HEK293 (cell line): ENCODE data around the gene ORC2.
A peak's percentile ranks its signal among the peaks of the same experiment; 100 is the strongest.

ENCODE experiments used
- CTCF ChIA-PET: fragments of 350-600 bp; formaldehyde crosslinking; extraction: SDS; loops from one replicate; lab custom pipeline; 2021; ENCODE audit warnings: antibody characterized with exemption; lab: Yijun Ruan, JAX
- POLR2A ChIA-PET: fragments of 300-600 bp; formaldehyde crosslinking; extraction: SDS; loops from one replicate; lab custom pipeline; 2020; ENCODE audit warnings: antibody characterized with exemption, inconsistent platforms; lab: Yijun Ruan, JAX
- H3K27ac ChIP-seq: fragments of 200-500 bp; sonication (Bioruptor generic); 2 replicates; pipeline ENCODE4 v1.5.1; 2014; ENCODE audit warnings: low read depth, low read length, control low read depth, inconsistent platforms; ENCODE audit errors: extremely low read depth
- H3K36me3 ChIP-seq, 2 experiments: fragments of 200-500 bp in 1 of 2; sonication (Bioruptor generic) in 1 of 2; 1 replicate in 1 of 2; 2 replicates in 1 of 2; pipeline ENCODE4 v1.5.1; 2014 to 2017; ENCODE audit warnings: inconsistent platforms in 2 of 2, low read length in 2 of 2; ENCODE audit not compliant: control insufficient read depth in 2 of 2, insufficient read depth in 1 of 2
- H3K4me1 ChIP-seq: fragments of 200-500 bp; sonication (Bioruptor generic); 2 replicates; pipeline ENCODE4 v1.5.1; 2014; ENCODE audit warnings: mild to moderate bottlenecking, low read length, inconsistent platforms; ENCODE audit not compliant: control insufficient read depth, insufficient read depth
- H3K4me3 ChIP-seq: 2 replicates; pipeline ENCODE4 v1.5.1; 2011; ENCODE audit warnings: low read depth, mild to moderate bottlenecking, control low read depth, low read length, moderate library complexity
- H3K9me3 ChIP-seq: fragments of 200-500 bp; sonication (Bioruptor generic); 2 replicates; pipeline ENCODE4 v1.5.1; 2014; ENCODE audit warnings: low read depth, low read length, inconsistent platforms; ENCODE audit not compliant: control insufficient read depth, insufficient read depth
- PATZ1 ChIP-seq: fragments of 450-650 bp; formaldehyde crosslinking; IDR thresholded peaks from 2 replicates; pipeline ENCODE4 v1.5.1; 2016; ENCODE audit warnings: missing biosample characterization, missing genetic modification characterization
- PRDM1 ChIP-seq: fragments of 450-650 bp; formaldehyde crosslinking; IDR thresholded peaks from 2 replicates; pipeline ENCODE4; 2016; ENCODE audit warnings: missing biosample characterization, missing genetic modification characterization
- PRDM4 ChIP-seq: fragments of 450-650 bp; formaldehyde crosslinking; IDR thresholded peaks from 2 replicates; pipeline ENCODE4 v1.5.1; 2017; ENCODE audit warnings: missing biosample characterization, missing genetic modification characterization
- TSHZ1 ChIP-seq: fragments of 450-650 bp; formaldehyde crosslinking; IDR thresholded peaks from 2 replicates; pipeline ENCODE4 v1.5.1; 2016; ENCODE audit warnings: missing biosample characterization, missing genetic modification characterization, borderline replicate concordance
- ZIC2 ChIP-seq: fragments of 450-650 bp; formaldehyde crosslinking; IDR thresholded peaks from 2 replicates; pipeline ENCODE4 v1.5.1; 2016; ENCODE audit warnings: missing biosample characterization, missing genetic modification characterization
- ZNF169 ChIP-seq: fragments of 450-650 bp; formaldehyde crosslinking; IDR thresholded peaks from 2 replicates; pipeline ENCODE4 v1.5.1; 2016; ENCODE audit warnings: missing biosample characterization, missing genetic modification characterization
- ZNF184 ChIP-seq: fragments of 450-650 bp; IDR thresholded peaks from 2 replicates; pipeline ENCODE4 v1.5.1; 2018; ENCODE audit warnings: missing biosample characterization, mild to moderate bottlenecking, missing genetic modification characterization
- ZNF26 ChIP-seq: fragments of 450-650 bp; formaldehyde crosslinking; IDR thresholded peaks from 2 replicates; pipeline ENCODE4 v1.5.1; 2016; ENCODE audit warnings: missing biosample characterization, missing genetic modification characterization
- ZNF335 ChIP-seq: fragments of 450-650 bp; formaldehyde crosslinking; conservative IDR thresholded peaks from 2 replicates; pipeline ENCODE4 v1.5.1; 2016; ENCODE audit warnings: missing biosample characterization, missing genetic modification characterization
- ZNF341 ChIP-seq: fragments of 450-650 bp; formaldehyde crosslinking; IDR thresholded peaks from 2 replicates; pipeline ENCODE4; 2016; ENCODE audit warnings: low read depth, missing biosample characterization, missing genetic modification characterization
- ZNF391 ChIP-seq: fragments of 450-650 bp; formaldehyde crosslinking; IDR thresholded peaks from 2 replicates; pipeline ENCODE4 v1.5.1; 2016; ENCODE audit warnings: low read depth, missing biosample characterization, missing genetic modification characterization, borderline replicate concordance
- ZNF521 ChIP-seq: fragments of 450-650 bp; formaldehyde crosslinking; IDR thresholded peaks from 2 replicates; pipeline ENCODE4 v1.5.1; 2017; ENCODE audit warnings: missing biosample characterization, mild to moderate bottlenecking, missing genetic modification characterization
- ZNF670 ChIP-seq: fragments of 450-650 bp; formaldehyde crosslinking; IDR thresholded peaks from 2 replicates; pipeline ENCODE4 v1.5.1; 2016; ENCODE audit warnings: missing biosample characterization, missing genetic modification characterization, low read depth

Gene ORC2

GRCh38 chr2:200993097-200993496 is 29.6 kb upstream of the ORC2 start:
- Histone ChIP-seq H3K36me3 (peaks cover 24 to 51% of the 10 kb centered on the region in 2 experiments), H3K4me1 (no peaks in the 10 kb centered on the region), H3K9me3 (no peaks in the 10 kb centered on the region), H3K27ac (no peak overlapping the region), H3K4me3 (no peak overlapping the region)
- POLR2A ChIA-PET: no interaction called here
- CTCF ChIA-PET: no interaction called here
- no peak for TF ChIP-seq ZNF391 (tag by site-specific recombination)
- peak; percentile 36; the same call in 1 of the 2 replicates for TF ChIP-seq ZNF26 (tag by site-specific recombination)

GRCh38 chr2:200987137-200987536 is 23.7 kb upstream of the ORC2 start:
- Histone ChIP-seq H3K4me3 (no peak overlapping the region), H3K9me3 (no peaks in the 10 kb centered on the region), H3K4me1 (no peaks in the 10 kb centered on the region), H3K27ac (no peak overlapping the region), H3K36me3 (peaks cover 29 to 39% of the 10 kb centered on the region in 2 experiments)
- peak; percentile 66 for TF ChIP-seq PRDM4 (tag by site-specific recombination)
- no peak for TF ChIP-seq ZNF169 (tag by site-specific recombination)
- ChIA-PET POLR2A (interaction anchor here (0.6 kb wide), 1 partner anchor 72 kb away, joined by 8 read pairs; no protein-coding TSS in a partner anchor), CTCF (no interaction called here)

GRCh38 chr2:200985799-200986198 is 22.3 kb upstream of the ORC2 start:
- CTCF ChIA-PET: no interaction called here

More at GRCh38 chr2:200985799-200986198, 22.3 kb upstream of the ORC2 start:
- no peak overlapping the region for H3K4me3 ChIP-seq
- H3K27ac ChIP-seq: no peak overlapping the region
- no peak for TF ChIP-seq PRDM1 (tag by site-specific recombination)
- no peak for TF ChIP-seq ZNF670 (tag by site-specific recombination)
- no peak for TF ChIP-seq ZNF521 (tag by site-specific recombination)
- no peak for TF ChIP-seq ZNF335 (tag by site-specific recombination)
- no peak for TF ChIP-seq ZIC2
- no peak for TF ChIP-seq ZNF341
- TF ChIP-seq TSHZ1 (tag by site-specific recombination): no peak
- TF ChIP-seq PATZ1 (tag by site-specific recombination): no peak
- no peak for TF ChIP-seq ZNF184 (tag by site-specific recombination)
- POLR2A ChIA-PET: interaction anchor here (0.6 to 0.7 kb wide), 2 partner anchors 16 to 22 kb away, joined by 3 read pairs; no protein-coding TSS in a partner anchor
- H3K36me3 ChIP-seq: peaks cover 29 to 44% of the 10 kb centered on the region in 2 experiments
- H3K4me1 ChIP-seq: no peaks in the 10 kb centered on the region
- no peaks in the 10 kb centered on the region for H3K9me3 ChIP-seq
